Nephron (organoid): ENCODE data around the gene MFRP.
"Not testable (repeated sequence)": the region's sequence is repeated elsewhere in the genome, so short reads cannot be mapped to it uniquely, and the experiment has no call there.

ENCODE experiments used
- H3K27ac Mint-ChIP-seq, 3 experiments: 2 replicates each; pipeline ENCODE4 v1.8.0; 2020; ENCODE audit warnings: mixed read lengths in 3 of 3, mild to moderate bottlenecking in 2 of 3, moderate library complexity in 1 of 3
- H3K27me3 Mint-ChIP-seq: 2 replicates; pipeline ENCODE4 v1.8.0; 2021; ENCODE audit warnings: low read depth, mild to moderate bottlenecking, moderate library complexity, mixed read lengths
- H3K36me3 Mint-ChIP-seq: 2 replicates; pipeline ENCODE4 v1.8.0; 2020; ENCODE audit warnings: low read depth, mixed read lengths
- H3K4me1 Mint-ChIP-seq: 2 replicates; pipeline ENCODE4 v1.8.0; 2020; ENCODE audit warnings: mixed read lengths
- H3K4me3 Mint-ChIP-seq, 3 experiments: 2 replicates each; pipeline ENCODE4 v1.8.0; 2020; ENCODE audit warnings: mild to moderate bottlenecking in 3 of 3, mixed read lengths in 3 of 3, moderate library complexity in 2 of 3
- H3K9me3 Mint-ChIP-seq: 2 replicates; pipeline ENCODE4 v1.8.0; 2020; ENCODE audit warnings: mixed read lengths
- TF ChIP-seq, protein P1 (sequence below), 3 experiments: fragments of 200-600 bp; sonication (generic); IDR thresholded peaks; one replicate each; pipeline ENCODE4 v1.5.0; 2021; ENCODE audit warnings: antibody characterized with exemption in 3 of 3; ENCODE audit not compliant: unreplicated experiment in 3 of 3

Gene MFRP

DNA sequence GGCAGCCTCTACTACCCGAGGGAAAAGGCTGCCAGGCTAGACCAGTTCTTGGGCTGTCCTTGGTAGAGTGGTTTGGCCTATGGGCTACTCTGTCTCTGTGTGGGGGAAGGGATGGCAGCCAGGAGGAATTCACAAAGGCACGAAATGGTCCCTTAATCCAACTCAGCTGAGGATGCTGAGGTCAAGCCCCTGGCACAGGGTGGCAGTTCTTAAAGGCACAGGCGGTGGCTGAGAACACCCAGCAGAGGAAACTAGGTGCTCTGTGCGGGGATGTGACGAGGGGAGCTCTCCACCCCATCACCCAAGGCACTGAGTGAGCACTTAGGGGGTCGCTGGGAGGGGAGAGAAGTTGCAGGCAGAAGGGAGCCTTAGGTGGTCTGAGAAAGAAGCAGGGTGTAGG, at the start of gene MFRP:
MFRP (minus strand) TSS at position 101 of the 400 bp plus-strand sequence. CDS start 192 bp downstream, outside the sequence.
- TF ChIP-seq, protein P1, sequence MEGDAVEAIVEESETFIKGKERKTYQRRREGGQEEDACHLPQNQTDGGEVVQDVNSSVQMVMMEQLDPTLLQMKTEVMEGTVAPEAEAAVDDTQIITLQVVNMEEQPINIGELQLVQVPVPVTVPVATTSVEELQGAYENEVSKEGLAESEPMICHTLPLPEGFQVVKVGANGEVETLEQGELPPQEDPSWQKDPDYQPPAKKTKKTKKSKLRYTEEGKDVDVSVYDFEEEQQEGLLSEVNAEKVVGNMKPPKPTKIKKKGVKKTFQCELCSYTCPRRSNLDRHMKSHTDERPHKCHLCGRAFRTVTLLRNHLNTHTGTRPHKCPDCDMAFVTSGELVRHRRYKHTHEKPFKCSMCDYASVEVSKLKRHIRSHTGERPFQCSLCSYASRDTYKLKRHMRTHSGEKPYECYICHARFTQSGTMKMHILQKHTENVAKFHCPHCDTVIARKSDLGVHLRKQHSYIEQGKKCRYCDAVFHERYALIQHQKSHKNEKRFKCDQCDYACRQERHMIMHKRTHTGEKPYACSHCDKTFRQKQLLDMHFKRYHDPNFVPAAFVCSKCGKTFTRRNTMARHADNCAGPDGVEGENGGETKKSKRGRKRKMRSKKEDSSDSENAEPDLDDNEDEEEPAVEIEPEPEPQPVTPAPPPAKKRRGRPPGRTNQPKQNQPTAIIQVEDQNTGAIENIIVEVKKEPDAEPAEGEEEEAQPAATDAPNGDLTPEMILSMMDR (IDR thresholded peaks at IDR 0.05; ENCODE audit: unreplicated experiment in 3 of 3) = no peak
- Mint-ChIP-seq H3K36me3 (no peaks in the 10 kb centered on the region), H3K4me1 (peaks cover 19% of the 10 kb centered on the region), H3K27ac (peak within 1 kb of the TSS in 2 of 3 experiments; percentile 17 to 59), H3K9me3 (no peaks in the 10 kb centered on the region), H3K4me3 (no peak within 1 kb of the TSS), H3K27me3 (peaks cover 66% of the 10 kb centered on the region)

DNA sequence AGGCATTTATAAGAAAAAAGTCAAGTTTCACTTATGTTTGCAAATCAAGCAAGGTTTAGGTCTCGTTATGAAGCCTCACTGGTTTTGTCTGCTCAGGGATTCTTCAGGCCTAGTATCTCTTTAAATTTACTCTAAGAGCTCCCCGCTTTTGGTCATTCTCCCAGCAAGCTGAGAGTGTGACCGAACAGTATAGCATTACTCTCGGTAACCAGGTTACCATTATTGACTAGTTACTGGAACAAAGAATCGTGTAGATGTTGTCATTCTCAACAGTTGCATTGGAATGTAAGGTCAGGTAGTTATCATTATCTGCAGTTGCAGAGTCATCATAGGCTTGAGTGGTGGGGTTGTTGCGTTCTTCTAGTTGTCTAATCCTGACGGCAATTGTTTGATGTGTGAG, 44.8 kb upstream of the MFRP start:
- TF ChIP-seq, protein P1 (IDR thresholded peaks at IDR 0.05; ENCODE audit: unreplicated experiment in 3 of 3) = no peak
- no peak overlapping the region for H3K4me3 Mint-ChIP-seq
- H3K4me1 Mint-ChIP-seq = no peaks in the 10 kb centered on the region
- H3K27ac Mint-ChIP-seq = no peak overlapping the region
- no peaks in the 10 kb centered on the region for H3K9me3 Mint-ChIP-seq
- H3K27me3 Mint-ChIP-seq = no peaks in the 10 kb centered on the region
- no peaks in the 10 kb centered on the region for H3K36me3 Mint-ChIP-seq

DNA sequence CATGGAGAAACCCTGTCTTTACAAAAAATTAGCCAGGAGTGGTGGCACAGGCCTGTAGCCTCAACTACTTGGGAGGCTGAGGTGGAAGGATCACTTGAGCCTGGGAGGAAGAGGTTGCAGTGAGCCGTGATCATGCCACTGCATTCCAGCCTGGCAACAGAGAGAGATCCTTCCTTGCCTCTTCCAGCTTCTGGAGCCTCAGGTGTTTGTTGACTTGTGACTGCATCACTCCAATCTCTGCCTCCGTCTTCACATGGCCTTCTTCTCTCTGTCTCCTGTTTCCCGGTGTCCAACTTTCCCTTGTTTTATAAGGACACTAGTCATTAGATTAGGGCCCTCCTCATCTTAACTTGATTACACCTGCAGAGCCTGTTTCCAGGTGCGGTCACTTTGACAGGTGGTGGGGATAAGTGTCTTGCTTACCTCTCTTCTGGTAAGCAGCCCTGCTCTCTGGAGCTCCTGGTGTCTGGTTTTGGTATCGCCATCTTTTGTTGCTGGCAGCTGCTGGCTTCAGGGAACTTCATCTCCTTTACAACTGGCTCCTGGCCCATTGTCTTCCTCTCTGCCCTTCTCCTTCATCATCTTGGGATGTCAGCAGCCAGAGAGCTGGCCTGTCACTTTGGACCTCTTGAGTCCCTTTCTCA, 43.2 kb upstream of the MFRP start:
- TF ChIP-seq, protein P1 (IDR thresholded peaks at IDR 0.05; ENCODE audit: unreplicated experiment in 3 of 3) = peak in 2 of 3 experiments; percentile 21 to 23
- Mint-ChIP-seq H3K27me3 (no peaks in the 10 kb centered on the region), H3K36me3 (no peaks in the 10 kb centered on the region), H3K27ac (no peak overlapping the region), H3K4me3 (no peak overlapping the region), H3K9me3 (no peaks in the 10 kb centered on the region), H3K4me1 (no peaks in the 10 kb centered on the region)

DNA sequence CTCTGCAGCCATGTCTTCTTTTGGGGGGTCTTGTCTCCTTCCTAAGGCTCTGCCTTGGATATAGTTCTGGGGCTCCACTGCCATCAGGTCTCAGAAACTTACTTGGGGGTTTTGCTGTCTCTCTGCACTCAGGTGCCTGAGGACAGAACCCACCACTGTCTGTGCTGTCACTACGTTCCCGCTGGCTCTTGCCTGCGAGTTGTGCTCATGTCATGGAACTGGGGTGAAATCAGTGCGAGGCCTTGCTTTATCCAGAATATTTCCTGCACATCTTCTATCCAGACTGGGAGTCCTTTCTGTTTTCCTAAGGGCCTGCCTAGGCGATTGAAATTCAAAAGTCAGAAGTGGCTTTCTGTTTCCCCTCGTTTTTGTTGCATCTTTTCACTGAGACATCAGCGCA, 41.6 kb upstream of the MFRP start:
- TF ChIP-seq, protein P1 (IDR thresholded peaks at IDR 0.05; ENCODE audit: unreplicated experiment in 3 of 3) = no peak
- no peak overlapping the region for H3K27ac Mint-ChIP-seq
- no peaks in the 10 kb centered on the region for H3K4me1 Mint-ChIP-seq
- no peaks in the 10 kb centered on the region for H3K27me3 Mint-ChIP-seq
- H3K4me3 Mint-ChIP-seq = no peak overlapping the region
- H3K36me3 Mint-ChIP-seq = no peaks in the 10 kb centered on the region
- no peaks in the 10 kb centered on the region for H3K9me3 Mint-ChIP-seq

DNA sequence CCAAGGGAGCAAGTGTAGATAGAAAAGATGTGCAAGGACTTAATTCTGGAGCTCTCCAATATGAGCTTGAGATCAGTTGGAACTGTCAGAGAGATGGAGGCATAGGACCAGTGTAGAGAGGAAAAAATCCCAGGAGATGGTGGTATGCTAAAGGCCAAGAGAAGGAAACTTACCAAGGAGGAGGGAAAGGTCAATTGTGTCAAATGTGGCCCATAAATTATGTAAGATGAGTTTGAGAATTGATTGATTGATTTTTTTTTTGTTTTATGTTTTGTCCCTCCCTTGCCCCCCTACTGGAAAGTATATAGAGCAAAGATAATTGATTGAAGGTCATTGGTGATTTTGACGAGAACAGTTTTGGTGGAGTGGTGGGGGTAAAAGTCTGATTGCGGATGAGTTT, 37.8 kb upstream of the MFRP start:
- Mint-ChIP-seq H3K27ac (no peak overlapping the region), H3K36me3 (no peaks in the 10 kb centered on the region), H3K27me3 (peaks cover 5% of the 10 kb centered on the region), H3K9me3 (no peaks in the 10 kb centered on the region), H3K4me3 (no peak overlapping the region), H3K4me1 (peaks cover 8% of the 10 kb centered on the region)
- TF ChIP-seq, protein P1 (IDR thresholded peaks at IDR 0.05; ENCODE audit: unreplicated experiment in 3 of 3) = no peak

DNA sequence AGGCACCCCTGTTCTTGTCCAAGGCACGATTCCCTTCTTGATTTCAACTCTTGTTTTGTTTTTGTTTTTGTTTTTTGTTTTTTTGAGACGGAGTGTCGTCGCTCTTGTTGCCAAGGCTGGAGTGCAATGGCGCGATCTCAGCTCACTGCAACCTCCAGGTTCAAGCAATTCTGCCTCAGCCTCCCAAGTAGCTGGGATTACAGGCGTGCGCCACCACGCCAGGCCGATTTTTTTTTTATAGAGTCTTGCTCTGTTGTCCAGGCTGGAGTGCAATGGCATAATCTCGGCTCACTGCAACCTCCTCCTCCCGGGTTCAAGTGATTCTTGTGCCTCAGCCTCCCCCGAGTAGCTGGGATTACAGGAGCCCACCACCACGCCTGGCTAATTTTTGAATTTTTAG, 36.0 kb upstream of the MFRP start:
- H3K4me1 Mint-ChIP-seq = peaks cover 19% of the 10 kb centered on the region
- not testable (repeated sequence) for H3K36me3 Mint-ChIP-seq, H3K27me3 Mint-ChIP-seq

More for the DNA sequence above, 36.0 kb upstream of the MFRP start:
- not testable (repeated sequence) for H3K9me3 Mint-ChIP-seq, H3K27ac Mint-ChIP-seq, H3K4me3 Mint-ChIP-seq
